DLD1 (cell line): Measurements from ENCODE around the gene BYSL.

Experiments used
- in situ Hi-C: cut with HindIII; loops from 2 replicates; pipeline ENCODE4 v1.10.0; 2017; ENCODE audit warnings: low sequenced_read_pairs

BYSL gene

DNA sequence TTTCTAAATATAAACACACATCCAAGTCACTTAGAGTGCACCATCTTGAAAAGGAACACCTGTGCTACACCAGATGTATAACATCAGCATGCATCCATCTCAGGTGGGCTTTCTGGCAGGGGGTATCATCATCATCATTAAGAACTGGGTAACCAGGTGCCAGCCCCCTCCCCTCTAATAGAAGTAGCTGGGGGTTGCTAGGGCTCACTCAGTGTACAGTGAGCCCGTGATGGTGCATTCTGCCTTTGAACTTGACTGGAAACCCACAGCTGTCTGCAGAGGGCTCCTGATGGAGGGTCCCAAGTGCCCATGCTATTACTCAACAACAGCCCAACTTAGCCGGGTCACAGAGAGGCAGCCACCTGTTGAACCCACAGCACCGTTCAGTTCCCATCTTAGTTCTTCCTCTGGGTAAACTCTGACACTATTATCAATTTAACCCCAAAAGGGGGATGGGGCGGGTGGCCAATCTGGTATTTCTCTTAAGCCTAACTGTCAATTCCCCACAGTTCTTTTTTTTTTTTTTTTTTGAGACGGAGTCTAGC lies 53.1 kb downstream of the BYSL start:
- in situ Hi-C loops = no loop called here

DNA sequence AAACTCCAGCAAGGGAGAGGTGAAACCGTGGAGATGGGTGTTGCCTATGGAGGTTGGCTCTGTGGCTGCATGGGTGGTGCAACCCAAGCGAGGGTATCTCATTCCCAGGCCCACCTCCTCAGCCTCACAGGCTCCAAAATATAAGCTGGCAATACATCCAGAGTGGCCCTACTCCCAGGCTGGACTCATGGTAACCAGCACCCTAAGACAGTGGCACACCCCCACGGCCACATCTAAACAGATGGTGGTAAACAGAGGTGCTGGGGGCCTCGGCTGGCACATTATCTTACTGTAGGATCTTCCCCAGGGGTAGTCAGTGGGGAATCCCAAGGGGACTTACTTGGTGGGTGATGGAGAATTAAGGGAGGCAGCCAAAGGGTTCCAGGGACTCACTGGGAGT lies 54.0 kb downstream of the BYSL start:
- in situ Hi-C loops = no loop called here

DNA sequence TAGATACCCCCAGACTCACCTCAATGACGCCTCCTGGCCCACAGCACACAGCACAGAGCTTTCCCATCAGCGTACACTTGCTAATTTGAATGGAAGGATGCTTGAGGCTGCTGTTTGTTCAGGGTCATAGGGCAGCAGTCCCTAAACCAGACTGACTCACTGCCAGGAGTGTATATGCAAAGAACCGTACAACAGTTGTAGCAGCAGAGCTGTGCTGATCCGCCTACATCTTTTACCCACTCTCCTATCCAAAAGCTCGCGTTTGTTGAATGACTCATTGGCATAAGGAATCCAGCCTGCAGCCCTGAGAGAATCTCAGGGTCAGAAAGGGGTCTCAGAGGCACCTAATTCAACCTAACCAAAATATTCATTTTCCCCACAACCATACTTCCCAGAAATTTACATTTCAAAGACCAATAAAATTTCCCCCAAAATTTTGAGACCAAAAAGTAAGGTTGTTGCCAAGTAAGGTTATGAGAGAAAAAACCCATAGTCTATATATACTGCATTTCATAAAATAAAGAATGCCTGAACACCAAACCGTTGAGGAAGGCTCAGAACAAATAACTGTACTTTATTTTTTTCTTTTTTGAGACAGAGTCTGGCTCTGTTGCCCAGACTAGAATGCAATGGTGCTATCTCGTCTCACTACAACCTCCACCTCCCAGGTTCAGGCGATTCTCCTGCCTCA lies 55.6 kb downstream of the BYSL start:
- in situ Hi-C loops = no loop called here
